WTC11 (cell line): Measurements from ENCODE around the gene GNB2. TPM values are rescaled to one million over a fixed set of nuclear protein-coding genes. Genes with fewer than 3 reads are reported as not detected.

ENCODE experiments used
- ATAC-seq: fragments of 200-7000 bp; cut with Tn5 transposase; 2 replicates; pipeline ENCODE4 v1.10.0; 2021; ENCODE audit warnings: mild to moderate bottlenecking, moderate library complexity
- CTCF ChIA-PET: fragments of 300-600 bp; sonication (Branson Sonifier 250); formaldehyde crosslinking; loops from one replicate; lab custom pipeline; 2021; ENCODE audit warnings: antibody characterized with exemption; lab: Charles Lee
- POLR2A ChIA-PET: fragments of 350-600 bp; sonication (Branson Sonifier 250); formaldehyde crosslinking; loops from one replicate; lab custom pipeline; 2021; ENCODE audit warnings: antibody characterized with exemption; lab: Charles Lee
- DNase-seq: peaks from one replicate; pipeline ENCODE4 v3.0.0; 2021; ENCODE audit warnings: low spot score
- H3K27ac Mint-ChIP-seq: 2 replicates; pipeline ENCODE4 v1.8.0; 2021; ENCODE audit warnings: mixed read lengths
- H3K27me3 Mint-ChIP-seq: 2 replicates; pipeline ENCODE4 v1.8.0; 2021; ENCODE audit warnings: low read depth, mild to moderate bottlenecking, moderate library complexity, mixed read lengths
- H3K36me3 Mint-ChIP-seq: 2 replicates; pipeline ENCODE4 v1.8.0; 2021; ENCODE audit warnings: mixed read lengths
- H3K4me1 Mint-ChIP-seq: 2 replicates; pipeline ENCODE4 v1.8.0; 2022; ENCODE audit warnings: mixed read lengths
- H3K4me3 Mint-ChIP-seq: 2 replicates; pipeline ENCODE4 v1.8.0; 2021; ENCODE audit warnings: mild to moderate bottlenecking, moderate library complexity, mixed read lengths
- H3K9me3 Mint-ChIP-seq: 2 replicates; pipeline ENCODE4 v1.8.0; 2021; ENCODE audit warnings: mixed read lengths
- ESRRA ChIP-seq: sonication (generic); formaldehyde crosslinking; IDR thresholded peaks from 2 replicates; pipeline ENCODE4 v1.8.1; 2022; ENCODE audit warnings: mild to moderate bottlenecking, missing genetic modification reagents, borderline replicate concordance
- FOXP1 ChIP-seq: sonication (generic); formaldehyde crosslinking; IDR thresholded peaks from 2 replicates; pipeline ENCODE4 v1.8.0; 2022; ENCODE audit warnings: missing genetic modification reagents, mild to moderate bottlenecking, moderate library complexity, borderline replicate concordance
- JUN ChIP-seq: sonication (generic); formaldehyde crosslinking; IDR thresholded peaks from 2 replicates; pipeline ENCODE4 v1.8.0; 2023; ENCODE audit warnings: mild to moderate bottlenecking, missing genetic modification reagents
- MXD4 ChIP-seq: fragments of 250-450 bp; sonication (Bioruptor Pico); IDR thresholded peaks from 2 replicates; pipeline ENCODE4 v1.8.0; 2021; ENCODE audit warnings: mild to moderate bottlenecking, moderate library complexity, borderline replicate concordance
- NR3C1 ChIP-seq: sonication (generic); formaldehyde crosslinking; conservative IDR thresholded peaks from 2 replicates; pipeline ENCODE4 v1.8.1; 2023; ENCODE audit warnings: low read depth, mild to moderate bottlenecking, missing genetic modification reagents
- PRRX2 ChIP-seq: fragments of 250-450 bp; sonication (Bioruptor Pico); IDR thresholded peaks from 2 replicates; pipeline ENCODE4 v1.8.0; 2021; ENCODE audit warnings: mild to moderate bottlenecking
- TEAD1 ChIP-seq: sonication (generic); formaldehyde crosslinking; IDR thresholded peaks from 2 replicates; pipeline ENCODE4 v1.8.0; 2022; ENCODE audit warnings: mild to moderate bottlenecking, missing genetic modification reagents
- ZBTB21 ChIP-seq: sonication (generic); formaldehyde crosslinking; IDR thresholded peaks from 2 replicates; pipeline ENCODE4 v1.8.1; 2023; ENCODE audit warnings: mild to moderate bottlenecking, missing genetic modification reagents, borderline replicate concordance
- ZNF121 ChIP-seq: sonication (generic); formaldehyde crosslinking; IDR thresholded peaks from 2 replicates; pipeline ENCODE4 v1.8.0; 2023; ENCODE audit warnings: missing genetic modification reagents
- ZNF396 ChIP-seq: fragments of 250-450 bp; sonication (Bioruptor Pico); IDR thresholded peaks from 2 replicates; pipeline ENCODE4 v1.8.0; 2021; ENCODE audit warnings: mild to moderate bottlenecking, moderate library complexity, borderline replicate concordance
- total RNA-seq: library from RNA; stranded (reverse); gene quantifications from 3 replicates; pipeline ENCODE4 v1.2.3, GENCODE V29; 2021
- TF ChIP-seq, protein P1 (sequence below): sonication (generic); formaldehyde crosslinking; IDR thresholded peaks from 2 replicates; pipeline ENCODE4 v1.8.0; 2022; ENCODE audit warnings: mild to moderate bottlenecking, missing genetic modification reagents
- TF ChIP-seq, protein P2 (sequence below): fragments of 250-450 bp; sonication (Bioruptor Pico); conservative IDR thresholded peaks from 2 replicates; pipeline ENCODE4 v1.9.0; 2021; ENCODE audit warnings: mild to moderate bottlenecking
- TF ChIP-seq, protein P3 (sequence below): sonication (generic); formaldehyde crosslinking; conservative IDR thresholded peaks from 2 replicates; pipeline ENCODE4 v1.8.1; 2022; ENCODE audit warnings: mild to moderate bottlenecking, missing genetic modification reagents
- TF ChIP-seq, protein P4 (sequence below): sonication (generic); formaldehyde crosslinking; conservative IDR thresholded peaks from 2 replicates; pipeline ENCODE4 v1.8.1; 2023; ENCODE audit warnings: mild to moderate bottlenecking, low read depth, missing genetic modification reagents, moderate library complexity
- TF ChIP-seq, protein P5 (sequence below): sonication (generic); formaldehyde crosslinking; IDR thresholded peaks from 2 replicates; pipeline ENCODE4 v1.8.1; 2023; ENCODE audit warnings: mild to moderate bottlenecking, missing genetic modification reagents, moderate library complexity
- TF ChIP-seq, protein P6 (sequence below): sonication (generic); formaldehyde crosslinking; IDR thresholded peaks from 2 replicates; pipeline ENCODE4 v1.8.0; 2022; ENCODE audit warnings: missing genetic modification reagents
- TF ChIP-seq, protein P7 (sequence below): fragments of 200-600 bp; IDR thresholded peaks from 2 replicates; pipeline ENCODE4 v1.8.0; 2022; ENCODE audit warnings: antibody characterized with exemption

Gene GNB2
- total RNA-seq, 1 experiment from 2014 or later, result 194 TPM

DNA sequence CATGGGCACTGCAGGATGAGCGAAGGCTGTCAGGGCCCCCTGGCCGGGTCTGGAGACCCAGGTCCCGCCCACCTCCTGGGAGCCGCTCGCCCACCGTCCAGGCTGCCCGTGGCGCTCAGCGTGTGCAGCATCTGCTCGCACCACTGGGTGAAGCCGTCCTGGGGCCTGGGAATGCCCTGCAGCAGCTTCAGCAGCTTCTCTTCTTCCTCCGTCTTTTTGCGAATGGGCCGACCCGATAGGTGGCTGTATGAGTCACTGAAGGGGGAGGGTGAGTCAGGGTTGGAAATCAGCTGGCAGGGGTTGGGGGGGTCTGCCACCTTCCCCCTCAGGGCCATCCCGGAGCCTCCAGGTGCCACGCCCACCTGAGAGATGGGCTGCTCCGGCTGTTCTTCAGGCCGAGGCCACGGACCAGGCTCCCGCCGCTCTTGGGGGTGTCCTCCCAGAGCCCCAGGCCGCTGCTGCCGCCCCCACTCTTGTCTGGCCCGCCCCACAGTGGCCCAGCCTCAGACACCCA lies 8.7 kb downstream of the GNB2 start:
- ATAC-seq, result no peak
- Mint-ChIP-seq H3K4me3 (no peak overlapping the region), H3K36me3 (peaks cover 24% of the 10 kb centered on the region), H3K27ac (no peak overlapping the region), H3K4me1 (peaks cover 7% of the 10 kb centered on the region), H3K27me3 (no peaks in the 10 kb centered on the region), H3K9me3 (no peaks in the 10 kb centered on the region)
- POLR2A ChIA-PET, result interaction anchor here (0.5 kb wide), 1 partner anchor 170 kb away, joined by 3 read pairs; the partner anchor contains the start of gene SLC12A9
- CTCF ChIA-PET, result interaction anchor here (0.8 to 3.4 kb wide), 8 partner anchors 8 to 232 kb away, joined by 3 to 12 read pairs (median 4); partner anchors contain the start of gene POP7
- no peak for DNase-seq
- TF ChIP-seq, protein P1, sequence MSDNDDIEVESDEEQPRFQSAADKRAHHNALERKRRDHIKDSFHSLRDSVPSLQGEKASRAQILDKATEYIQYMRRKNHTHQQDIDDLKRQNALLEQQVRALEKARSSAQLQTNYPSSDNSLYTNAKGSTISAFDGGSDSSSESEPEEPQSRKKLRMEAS (CRISPR knock-in tag), result no peak
- TF ChIP-seq JUN (no peak), ESRRA (CRISPR knock-in tag) (no peak)

DNA sequence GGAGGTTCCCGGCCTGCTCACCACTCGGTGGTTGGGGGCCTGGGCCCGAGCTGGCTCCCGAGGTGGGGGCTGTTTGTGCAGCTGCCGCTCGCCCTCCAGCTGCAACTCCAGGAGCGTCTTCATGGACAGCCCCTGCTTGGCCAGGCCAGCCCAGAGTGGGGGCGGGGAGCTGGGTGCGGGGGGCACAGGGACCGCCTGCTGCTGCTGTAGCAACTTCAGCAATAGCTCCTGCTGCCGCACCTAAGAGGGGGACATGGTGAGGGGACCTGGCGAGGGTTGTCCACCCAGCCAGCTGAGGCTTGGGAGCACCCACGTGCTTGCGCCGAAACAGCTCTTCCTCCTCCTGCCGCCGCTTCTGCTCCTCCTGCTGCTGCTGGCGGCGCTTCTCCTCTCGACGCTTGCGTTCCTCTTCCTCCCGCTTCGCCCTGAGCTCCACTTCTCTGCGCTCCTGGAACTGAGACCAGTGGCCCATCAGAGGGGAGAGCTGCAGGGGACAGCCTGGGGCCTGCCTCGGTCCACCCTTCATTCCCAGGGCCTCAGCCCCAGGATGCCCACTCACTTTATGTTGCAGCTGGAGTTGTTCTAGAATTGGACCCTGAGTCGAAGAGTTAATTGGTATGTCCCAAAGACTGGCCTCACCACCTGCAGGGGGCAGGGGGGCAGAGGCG lies 9.6 kb downstream of the GNB2 start:
- Mint-ChIP-seq H3K27ac (peak overlapping the region; percentile 41), H3K4me1 (peaks cover 7% of the 10 kb centered on the region), H3K36me3 (peaks cover 27% of the 10 kb centered on the region), H3K4me3 (no peak overlapping the region), H3K27me3 (no peaks in the 10 kb centered on the region), H3K9me3 (no peaks in the 10 kb centered on the region)
- DNase-seq (no peak), ATAC-seq (no peak)
- ChIA-PET CTCF (interaction anchor here (0.7 to 3.4 kb wide), 8 partner anchors 8 to 233 kb away, joined by 3 to 12 read pairs (median 4); partner anchors contain the start of gene POP7), POLR2A (interaction anchor here (0.9 kb wide), 1 partner anchor 10 kb away, joined by 3 read pairs; no protein-coding TSS in a partner anchor)
- TF ChIP-seq TEAD1 (CRISPR knock-in tag), result no peak
- TF ChIP-seq PRRX2 (CRISPR knock-in tag), result no peak
- no peak for TF ChIP-seq ZNF121 (CRISPR knock-in tag)
- TF ChIP-seq, protein P2, sequence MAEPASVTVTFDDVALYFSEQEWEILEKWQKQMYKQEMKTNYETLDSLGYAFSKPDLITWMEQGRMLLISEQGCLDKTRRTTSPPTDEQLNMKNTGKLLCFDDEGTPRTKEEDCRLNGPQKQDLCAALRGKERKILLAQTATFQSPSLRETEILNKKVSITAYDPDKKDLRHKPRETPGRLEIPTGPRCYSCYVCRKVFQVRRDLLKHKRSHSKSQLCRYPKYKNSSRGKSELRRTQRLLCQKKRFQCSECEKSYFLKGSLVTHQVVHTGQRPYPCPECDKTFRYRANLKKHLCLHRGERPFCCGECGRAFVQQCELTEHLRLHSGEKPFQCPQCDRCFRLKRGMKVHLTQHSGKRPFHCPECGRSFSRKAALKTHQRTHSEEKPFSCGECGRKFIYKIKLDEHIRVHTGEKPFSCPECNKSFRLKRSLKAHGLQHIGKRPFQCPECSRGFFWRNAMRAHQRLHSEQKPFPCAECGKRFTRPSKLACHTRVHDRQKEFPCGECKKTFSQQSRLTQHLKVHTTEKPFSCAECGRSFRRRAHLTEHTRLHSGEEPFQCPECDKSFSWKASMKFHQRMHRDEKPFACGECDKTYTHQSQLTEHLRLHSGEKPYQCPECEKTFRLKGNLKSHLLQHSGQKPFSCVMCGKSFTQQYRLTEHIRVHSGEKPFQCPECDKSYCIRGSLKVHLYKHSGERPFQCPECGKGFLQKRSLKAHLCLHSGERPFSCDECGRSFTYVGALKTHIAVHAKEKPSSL (CRISPR knock-in tag), result no peak
- no peak for TF ChIP-seq ZNF396 (CRISPR knock-in tag)
- TF ChIP-seq, protein P3, sequence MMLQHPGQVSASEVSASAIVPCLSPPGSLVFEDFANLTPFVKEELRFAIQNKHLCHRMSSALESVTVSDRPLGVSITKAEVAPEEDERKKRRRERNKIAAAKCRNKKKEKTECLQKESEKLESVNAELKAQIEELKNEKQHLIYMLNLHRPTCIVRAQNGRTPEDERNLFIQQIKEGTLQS (CRISPR knock-in tag), result no peak
- TF ChIP-seq, protein P4, sequence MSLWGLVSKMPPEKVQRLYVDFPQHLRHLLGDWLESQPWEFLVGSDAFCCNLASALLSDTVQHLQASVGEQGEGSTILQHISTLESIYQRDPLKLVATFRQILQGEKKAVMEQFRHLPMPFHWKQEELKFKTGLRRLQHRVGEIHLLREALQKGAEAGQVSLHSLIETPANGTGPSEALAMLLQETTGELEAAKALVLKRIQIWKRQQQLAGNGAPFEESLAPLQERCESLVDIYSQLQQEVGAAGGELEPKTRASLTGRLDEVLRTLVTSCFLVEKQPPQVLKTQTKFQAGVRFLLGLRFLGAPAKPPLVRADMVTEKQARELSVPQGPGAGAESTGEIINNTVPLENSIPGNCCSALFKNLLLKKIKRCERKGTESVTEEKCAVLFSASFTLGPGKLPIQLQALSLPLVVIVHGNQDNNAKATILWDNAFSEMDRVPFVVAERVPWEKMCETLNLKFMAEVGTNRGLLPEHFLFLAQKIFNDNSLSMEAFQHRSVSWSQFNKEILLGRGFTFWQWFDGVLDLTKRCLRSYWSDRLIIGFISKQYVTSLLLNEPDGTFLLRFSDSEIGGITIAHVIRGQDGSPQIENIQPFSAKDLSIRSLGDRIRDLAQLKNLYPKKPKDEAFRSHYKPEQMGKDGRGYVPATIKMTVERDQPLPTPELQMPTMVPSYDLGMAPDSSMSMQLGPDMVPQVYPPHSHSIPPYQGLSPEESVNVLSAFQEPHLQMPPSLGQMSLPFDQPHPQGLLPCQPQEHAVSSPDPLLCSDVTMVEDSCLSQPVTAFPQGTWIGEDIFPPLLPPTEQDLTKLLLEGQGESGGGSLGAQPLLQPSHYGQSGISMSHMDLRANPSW (CRISPR knock-in tag), result no peak
- TF ChIP-seq, protein P5, sequence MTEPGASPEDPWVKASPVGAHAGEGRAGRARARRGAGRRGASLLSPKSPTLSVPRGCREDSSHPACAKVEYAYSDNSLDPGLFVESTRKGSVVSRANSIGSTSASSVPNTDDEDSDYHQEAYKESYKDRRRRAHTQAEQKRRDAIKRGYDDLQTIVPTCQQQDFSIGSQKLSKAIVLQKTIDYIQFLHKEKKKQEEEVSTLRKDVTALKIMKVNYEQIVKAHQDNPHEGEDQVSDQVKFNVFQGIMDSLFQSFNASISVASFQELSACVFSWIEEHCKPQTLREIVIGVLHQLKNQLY (CRISPR knock-in tag), result no peak
- no peak for TF ChIP-seq ZBTB21 (CRISPR knock-in tag)
- TF ChIP-seq FOXP1, result no peak
- no peak for TF ChIP-seq MXD4 (CRISPR knock-in tag)
- TF ChIP-seq, protein P6, sequence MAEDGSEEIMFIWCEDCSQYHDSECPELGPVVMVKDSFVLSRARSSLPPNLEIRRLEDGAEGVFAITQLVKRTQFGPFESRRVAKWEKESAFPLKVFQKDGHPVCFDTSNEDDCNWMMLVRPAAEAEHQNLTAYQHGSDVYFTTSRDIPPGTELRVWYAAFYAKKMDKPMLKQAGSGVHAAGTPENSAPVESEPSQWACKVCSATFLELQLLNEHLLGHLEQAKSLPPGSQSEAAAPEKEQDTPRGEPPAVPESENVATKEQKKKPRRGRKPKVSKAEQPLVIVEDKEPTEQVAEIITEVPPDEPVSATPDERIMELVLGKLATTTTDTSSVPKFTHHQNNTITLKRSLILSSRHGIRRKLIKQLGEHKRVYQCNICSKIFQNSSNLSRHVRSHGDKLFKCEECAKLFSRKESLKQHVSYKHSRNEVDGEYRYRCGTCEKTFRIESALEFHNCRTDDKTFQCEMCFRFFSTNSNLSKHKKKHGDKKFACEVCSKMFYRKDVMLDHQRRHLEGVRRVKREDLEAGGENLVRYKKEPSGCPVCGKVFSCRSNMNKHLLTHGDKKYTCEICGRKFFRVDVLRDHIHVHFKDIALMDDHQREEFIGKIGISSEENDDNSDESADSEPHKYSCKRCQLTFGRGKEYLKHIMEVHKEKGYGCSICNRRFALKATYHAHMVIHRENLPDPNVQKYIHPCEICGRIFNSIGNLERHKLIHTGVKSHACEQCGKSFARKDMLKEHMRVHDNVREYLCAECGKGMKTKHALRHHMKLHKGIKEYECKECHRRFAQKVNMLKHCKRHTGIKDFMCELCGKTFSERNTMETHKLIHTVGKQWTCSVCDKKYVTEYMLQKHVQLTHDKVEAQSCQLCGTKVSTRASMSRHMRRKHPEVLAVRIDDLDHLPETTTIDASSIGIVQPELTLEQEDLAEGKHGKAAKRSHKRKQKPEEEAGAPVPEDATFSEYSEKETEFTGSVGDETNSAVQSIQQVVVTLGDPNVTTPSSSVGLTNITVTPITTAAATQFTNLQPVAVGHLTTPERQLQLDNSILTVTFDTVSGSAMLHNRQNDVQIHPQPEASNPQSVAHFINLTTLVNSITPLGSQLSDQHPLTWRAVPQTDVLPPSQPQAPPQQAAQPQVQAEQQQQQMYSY (CRISPR knock-in tag), result no peak
- TF ChIP-seq NR3C1 (CRISPR knock-in tag), result no peak
- TF ChIP-seq, protein P7, sequence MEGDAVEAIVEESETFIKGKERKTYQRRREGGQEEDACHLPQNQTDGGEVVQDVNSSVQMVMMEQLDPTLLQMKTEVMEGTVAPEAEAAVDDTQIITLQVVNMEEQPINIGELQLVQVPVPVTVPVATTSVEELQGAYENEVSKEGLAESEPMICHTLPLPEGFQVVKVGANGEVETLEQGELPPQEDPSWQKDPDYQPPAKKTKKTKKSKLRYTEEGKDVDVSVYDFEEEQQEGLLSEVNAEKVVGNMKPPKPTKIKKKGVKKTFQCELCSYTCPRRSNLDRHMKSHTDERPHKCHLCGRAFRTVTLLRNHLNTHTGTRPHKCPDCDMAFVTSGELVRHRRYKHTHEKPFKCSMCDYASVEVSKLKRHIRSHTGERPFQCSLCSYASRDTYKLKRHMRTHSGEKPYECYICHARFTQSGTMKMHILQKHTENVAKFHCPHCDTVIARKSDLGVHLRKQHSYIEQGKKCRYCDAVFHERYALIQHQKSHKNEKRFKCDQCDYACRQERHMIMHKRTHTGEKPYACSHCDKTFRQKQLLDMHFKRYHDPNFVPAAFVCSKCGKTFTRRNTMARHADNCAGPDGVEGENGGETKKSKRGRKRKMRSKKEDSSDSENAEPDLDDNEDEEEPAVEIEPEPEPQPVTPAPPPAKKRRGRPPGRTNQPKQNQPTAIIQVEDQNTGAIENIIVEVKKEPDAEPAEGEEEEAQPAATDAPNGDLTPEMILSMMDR, result no peak
